DMS53 (cell line): Measurements from ENCODE around the gene ADGRE1.
A peak's percentile ranks its signal among the peaks of the same experiment; 100 is the strongest.
"Not testable (repeated sequence)": the region's sequence is repeated elsewhere in the genome, so short reads cannot be mapped to it uniquely, and the experiment has no call there.

Source experiments
- DNase-seq: peaks from one replicate; lab custom pipeline; 2025; lab: John Stamatoyannopoulos, UW

Gene ADGRE1, protein sequence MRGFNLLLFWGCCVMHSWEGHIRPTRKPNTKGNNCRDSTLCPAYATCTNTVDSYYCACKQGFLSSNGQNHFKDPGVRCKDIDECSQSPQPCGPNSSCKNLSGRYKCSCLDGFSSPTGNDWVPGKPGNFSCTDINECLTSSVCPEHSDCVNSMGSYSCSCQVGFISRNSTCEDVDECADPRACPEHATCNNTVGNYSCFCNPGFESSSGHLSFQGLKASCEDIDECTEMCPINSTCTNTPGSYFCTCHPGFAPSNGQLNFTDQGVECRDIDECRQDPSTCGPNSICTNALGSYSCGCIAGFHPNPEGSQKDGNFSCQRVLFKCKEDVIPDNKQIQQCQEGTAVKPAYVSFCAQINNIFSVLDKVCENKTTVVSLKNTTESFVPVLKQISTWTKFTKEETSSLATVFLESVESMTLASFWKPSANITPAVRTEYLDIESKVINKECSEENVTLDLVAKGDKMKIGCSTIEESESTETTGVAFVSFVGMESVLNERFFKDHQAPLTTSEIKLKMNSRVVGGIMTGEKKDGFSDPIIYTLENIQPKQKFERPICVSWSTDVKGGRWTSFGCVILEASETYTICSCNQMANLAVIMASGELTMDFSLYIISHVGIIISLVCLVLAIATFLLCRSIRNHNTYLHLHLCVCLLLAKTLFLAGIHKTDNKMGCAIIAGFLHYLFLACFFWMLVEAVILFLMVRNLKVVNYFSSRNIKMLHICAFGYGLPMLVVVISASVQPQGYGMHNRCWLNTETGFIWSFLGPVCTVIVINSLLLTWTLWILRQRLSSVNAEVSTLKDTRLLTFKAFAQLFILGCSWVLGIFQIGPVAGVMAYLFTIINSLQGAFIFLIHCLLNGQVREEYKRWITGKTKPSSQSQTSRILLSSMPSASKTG

DNA sequence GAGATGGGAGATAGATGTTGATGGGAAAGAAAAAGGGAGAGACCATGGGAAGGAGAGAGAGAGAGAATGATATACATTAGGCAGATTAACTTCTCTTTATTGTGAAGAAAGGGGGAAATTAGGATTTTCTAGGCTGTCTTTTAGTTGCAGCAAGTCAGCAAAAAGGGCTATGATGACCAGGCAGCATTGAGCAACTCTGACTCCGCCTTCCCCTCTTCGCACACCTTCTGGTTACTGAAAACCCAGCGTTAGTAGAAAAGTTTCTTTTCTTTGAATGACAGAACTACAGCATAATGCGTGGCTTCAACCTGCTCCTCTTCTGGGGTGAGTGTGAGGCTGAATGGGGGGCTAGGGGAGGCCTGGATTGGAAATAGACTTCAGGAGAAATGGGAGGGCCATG lies at the start of gene ADGRE1:
ADGRE1 (plus strand) TSS at position 264 of the 400 bp plus-strand sequence; CDS start at position 294, 30 bp downstream.
- no peak for DNase-seq

DNA sequence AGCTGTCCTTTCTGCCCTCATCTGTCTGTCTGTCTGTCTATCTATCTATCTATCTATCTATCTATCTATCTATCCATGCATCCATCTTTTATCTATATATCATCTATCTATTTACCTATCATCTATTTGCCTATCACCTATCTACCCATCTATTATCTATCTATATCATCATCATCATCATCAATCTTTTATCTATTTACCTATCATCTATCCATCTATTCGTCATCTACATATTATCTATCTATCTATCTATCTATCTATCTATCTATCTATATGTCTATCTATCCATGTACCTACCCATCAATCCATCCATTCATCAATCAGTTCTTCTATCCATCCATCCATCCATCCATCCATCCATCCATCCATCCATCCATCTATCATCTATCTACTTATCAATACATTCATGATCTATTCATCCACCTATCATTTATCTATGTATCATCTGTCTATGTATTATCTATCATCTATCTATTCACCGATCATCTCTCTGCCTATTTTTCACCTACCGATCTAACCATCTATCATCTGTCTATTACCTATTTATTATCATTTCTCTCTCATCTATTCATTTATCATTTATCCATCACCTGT lies 49.2 kb upstream of the ADGRE1 start:
- no peak for DNase-seq

DNA sequence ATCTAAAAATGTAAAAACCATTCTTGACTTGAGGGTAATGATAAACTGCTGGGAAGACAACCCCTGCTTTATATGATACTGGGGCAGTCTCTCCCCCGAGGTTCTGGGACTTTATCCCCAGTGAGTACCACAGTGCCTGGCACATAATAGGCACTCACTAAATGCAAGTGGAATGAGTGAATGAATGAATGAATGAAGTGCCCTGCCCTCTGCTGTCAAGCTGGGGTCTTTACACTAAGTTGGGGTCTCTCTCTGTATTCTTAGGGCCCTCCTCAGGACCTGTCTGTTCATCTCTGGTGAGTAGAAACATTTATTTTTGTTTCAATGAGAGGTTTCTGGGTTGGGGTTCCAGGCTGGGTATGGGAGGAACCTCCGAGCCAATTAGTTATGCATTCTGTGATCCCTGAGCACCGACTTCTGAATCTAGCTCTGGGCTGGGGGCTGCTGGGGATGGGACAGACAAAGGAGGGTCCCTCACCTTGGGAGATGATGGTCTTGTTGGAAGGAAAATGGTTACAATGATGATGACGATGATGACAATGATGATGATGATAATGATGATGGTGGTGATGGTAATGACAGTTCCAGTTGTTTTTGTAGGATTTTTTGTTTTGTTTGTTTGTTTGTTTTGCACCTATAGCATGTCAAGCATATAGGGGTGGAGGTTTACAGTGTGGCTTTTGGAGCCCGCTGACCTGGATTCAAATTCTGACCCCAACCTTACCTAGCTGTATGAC lies 44.3 kb upstream of the ADGRE1 start:
- DNase-seq, result no peak

DNA sequence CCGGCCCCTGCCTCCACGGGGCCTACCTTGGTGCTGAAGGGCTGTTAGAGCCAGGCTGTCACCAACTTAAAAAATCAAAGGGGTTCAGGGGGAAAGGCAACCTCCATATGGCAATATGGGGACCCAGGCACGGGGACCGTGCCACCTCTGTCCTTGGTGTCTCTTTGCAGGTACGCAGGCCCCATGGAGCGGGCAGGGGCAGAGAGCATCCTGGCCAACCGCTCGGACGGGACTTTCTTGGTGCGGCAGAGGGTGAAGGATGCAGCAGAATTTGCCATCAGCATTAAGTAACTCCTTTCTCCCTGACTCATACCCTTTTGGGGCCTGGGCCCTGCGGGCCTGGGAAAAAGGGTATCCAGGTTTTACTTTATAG lies 39.6 kb upstream of the ADGRE1 start:
- DNase-seq, result no peak

DNA sequence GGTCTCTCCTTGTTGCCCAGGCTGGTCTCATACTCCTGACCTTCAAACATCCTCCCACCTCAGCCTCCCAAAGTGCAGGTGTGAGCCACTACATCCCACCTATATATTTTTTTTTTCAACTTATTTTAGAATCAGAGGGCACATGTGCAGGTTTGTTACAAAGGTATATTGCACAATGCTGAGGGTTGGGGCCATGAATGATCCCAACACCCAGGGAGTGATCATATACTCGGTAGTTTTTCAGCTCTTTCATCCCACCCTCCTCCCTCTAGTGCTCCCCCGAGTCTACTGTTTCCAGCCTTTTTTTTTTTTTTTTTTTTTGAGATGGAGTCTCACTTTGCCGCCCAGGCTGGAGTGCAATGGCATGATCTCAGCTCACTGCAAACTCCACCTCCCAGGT lies 38.4 kb upstream of the ADGRE1 start:
- DNase-seq, result no peak

DNA sequence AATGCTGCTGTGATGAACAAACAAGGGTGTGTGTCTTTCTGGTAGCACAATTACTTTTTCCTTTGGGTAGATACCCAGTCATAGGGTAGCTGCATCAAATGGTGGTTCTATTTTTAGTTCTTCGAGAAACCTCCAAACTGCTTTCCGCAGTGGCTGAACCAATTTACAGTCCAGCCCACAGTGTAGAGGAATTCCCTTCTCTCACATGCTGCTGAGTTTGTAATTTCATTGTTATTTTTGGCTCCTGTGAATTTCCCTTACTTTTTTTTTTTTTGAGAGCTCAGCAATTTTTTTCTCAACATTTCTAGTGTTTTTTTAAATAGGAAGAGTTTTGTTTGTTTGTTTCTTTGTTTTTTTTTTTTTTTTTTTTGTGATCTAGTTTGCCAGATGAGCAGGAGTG lies 37.5 kb upstream of the ADGRE1 start:
- DNase-seq, result no peak

DNA sequence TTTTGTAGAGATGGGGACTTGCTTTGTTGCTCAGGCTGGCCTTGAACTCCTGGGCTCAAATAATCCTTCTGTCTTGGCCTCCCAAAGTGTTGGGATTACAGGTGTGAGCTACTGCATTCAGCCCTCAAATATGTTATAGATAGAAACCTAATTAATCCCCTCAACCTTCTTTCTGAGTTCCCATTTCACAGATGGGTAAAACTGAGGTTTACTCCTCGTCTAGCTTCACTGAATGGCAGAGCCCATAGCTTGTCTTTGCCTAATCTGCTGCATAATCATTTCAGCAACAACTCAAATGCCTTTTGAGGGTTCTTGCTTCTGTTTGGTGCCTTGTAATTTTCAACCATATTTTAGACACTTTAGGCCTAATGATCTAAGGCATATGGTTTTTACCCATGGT lies 36.0 kb upstream of the ADGRE1 start:
- no peak for DNase-seq

DNA sequence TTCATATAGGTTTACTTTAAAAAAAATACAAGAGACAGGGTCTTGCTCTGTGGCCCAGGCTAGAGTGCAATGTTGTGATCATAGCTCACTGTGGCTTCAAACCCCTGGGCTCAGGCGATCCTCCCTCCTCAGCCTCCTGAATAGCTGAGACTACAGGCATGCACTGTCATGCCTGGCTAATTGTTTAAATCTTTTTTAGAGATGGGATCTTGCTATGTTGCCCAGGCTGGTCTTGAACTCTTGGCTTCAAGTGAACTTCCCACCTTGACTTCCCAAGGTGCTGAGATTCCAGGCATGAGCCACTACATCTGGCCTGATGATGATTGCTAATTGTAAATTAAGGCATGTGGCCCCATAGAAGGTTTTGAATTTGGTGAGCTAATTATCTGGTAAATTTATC lies 35.4 kb upstream of the ADGRE1 start:
- no peak for DNase-seq

DNA sequence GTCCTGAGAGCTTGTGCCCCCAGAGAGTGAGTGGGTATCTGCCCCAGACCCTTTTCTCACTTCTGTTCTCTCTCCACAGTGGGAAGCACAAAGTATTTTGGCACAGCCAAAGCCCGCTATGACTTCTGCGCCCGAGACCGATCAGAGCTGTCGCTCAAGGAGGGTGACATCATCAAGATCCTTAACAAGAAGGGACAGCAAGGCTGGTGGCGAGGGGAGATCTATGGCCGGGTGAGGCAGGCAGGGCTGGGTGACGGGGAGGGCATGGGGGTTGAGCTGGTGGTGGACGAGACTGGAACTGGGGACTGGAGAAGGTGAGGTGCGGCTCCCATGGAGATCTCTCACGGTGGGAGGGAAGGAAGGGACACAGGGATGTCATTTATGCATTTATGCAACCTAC lies 33.5 kb upstream of the ADGRE1 start:
- DNase-seq, result no peak

DNA sequence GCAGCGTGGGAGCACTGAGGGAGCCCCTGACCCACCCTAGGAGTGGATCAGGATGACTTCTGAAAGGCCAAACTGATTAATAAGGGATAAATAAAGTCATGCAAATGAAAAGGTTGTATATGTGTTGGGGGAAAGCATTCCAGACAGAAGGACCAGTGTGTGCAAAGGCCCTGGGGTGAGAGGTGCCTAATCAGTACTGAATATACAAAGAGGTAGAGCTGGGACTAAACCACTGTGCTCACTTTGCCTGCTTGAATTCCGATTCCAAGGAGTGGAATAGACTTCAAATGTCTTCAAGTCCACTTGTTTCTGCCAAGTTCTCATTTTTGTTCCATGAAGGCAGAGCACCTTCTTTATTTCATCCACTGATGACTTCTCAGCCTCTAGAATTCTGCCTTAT lies 32.6 kb upstream of the ADGRE1 start:
- no peak for DNase-seq

DNA sequence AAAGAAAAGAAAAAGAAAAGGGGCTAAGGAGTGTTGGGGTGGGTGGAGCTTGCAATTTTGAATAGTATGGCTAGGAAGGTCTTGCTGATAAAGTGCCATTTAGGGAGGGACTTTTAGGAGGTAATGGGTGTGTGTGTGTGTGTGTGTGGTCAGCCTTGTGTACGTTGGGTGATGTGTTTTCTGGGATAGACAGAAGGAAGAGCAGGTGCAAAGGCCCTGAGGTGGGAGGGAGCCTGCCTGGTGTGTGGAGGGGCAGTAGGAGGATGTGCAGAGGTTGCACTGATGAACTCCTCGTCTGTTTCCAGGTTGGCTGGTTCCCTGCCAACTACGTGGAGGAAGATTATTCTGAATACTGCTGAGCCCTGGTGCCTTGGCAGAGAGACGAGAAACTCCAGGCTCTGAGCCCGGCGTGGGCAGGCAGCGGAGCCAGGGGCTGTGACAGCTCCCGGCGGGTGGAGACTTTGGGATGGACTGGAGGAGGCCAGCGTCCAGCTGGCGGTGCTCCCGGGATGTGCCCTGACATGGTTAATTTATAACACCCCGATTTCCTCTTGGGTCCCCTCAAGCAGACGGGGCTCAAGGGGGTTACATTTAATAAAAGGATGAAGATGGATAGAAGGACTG lies 30.5 kb upstream of the ADGRE1 start:
- no peak for DNase-seq

DNA sequence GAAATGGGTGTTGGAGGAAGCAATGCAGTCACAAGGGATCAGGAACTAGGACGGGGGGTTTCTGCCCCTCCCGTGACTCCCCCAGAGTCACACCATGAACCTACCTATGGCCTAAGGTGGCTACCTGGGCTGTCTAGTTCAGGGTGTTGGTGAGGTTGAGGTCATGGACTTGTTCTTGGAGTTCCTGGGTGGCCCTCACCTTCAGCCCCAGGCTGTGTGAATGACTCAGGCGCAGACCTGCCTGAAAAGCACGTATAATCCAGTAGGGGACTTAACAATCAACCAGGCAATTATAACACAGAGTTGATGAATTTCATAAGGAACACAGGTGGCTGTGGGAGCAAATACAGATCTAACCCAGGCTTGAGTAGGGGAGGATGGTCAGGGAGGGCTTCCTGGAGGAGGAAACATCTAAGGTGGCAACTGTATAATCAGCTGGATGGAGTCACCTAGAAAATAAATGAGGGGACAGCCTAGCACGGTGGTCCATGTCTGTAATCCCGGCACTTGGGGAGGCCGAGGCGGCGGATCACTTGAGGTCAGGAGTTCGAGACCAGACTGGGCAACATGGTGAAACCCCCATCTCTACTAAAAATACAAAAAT lies 25.6 kb upstream of the ADGRE1 start:
- no peak for DNase-seq

DNA sequence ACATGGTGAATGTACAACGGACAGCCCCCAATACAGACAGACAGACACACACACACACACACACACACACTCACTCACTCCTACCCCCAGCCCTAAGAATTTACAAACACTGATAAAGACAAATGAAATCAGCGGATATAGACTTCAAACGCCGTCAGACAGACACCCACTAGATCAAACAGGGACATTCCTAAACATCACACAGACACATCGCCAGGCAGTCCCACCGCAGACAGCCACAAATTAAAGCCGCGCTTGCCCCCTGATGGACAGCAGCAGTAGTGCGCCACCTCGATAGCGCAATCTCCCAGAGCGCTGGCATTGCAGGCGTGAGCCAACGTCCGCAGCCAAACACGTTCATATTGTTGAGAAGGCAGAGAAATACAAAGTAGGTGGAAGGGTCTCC lies 24.7 kb upstream of the ADGRE1 start:
- peak; percentile 63 for DNase-seq

DNA sequence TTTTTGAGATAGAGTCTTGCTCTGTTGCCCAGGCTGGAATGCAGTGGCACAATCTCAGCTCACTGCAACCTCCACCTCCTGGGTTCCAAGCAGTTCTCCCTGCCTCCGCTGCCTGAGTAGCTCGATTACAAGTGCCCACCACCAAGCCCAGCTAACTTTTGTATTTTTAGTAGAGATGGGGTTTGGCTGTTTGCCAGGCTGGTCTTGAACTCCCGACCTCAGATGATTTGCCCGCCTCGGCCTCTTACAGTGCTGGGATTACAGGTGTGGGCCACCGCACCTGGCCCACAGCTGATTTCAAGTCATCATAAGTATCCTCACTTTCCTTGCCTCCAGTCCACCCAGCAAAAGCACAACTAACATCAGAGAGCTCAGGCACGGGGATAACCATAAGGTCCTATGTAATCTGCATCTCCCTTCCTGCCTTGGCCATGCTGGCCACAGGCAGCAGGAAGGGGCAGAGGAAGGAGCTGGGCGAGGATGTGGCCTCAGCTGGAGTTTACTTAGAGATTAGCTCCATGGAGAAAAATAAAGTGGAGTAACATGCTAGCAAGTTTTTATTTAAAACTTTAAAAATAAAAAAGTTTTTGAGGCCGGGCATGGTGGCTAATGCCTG lies 22.9 kb upstream of the ADGRE1 start:
- no peak for DNase-seq

DNA sequence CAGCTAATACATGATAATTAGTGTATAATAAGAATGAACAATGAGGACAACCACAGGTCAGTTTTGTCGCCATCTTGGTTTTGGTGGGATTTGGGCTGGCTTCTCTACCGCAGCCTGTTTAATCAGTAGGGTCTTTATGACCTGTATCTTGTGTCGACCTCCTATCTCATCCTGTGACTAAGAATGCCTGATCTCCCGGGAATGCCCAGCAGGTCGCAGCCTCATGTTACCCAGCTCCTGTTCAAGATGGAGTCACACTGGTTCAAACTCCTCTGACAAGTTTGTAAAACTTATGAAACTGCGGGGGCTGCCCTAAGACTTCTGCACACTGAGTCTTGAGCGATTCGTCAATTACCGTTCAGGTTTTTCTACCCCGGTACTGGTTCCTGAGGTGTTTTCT lies 21.5 kb upstream of the ADGRE1 start:
- no peak for DNase-seq

DNA sequence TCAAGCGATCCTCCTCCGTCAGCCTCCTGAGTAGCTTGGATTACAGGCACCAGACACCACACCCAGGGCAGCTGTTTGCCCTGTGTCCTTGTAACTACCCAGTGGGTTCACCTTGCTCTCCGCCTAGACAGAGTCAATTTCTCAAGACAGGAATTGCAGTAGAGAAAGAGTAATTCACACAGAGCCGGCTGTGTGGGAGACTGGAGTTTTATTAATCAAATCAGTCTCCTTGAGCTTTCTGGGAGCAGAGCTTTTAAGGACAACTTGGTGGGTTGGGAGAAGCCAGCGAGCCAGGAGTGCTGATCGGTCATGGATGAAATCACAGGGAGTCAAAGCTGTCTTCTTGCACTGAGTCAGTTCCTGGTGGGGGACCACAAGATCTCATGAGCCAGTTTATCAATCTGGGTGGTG lies 20.6 kb upstream of the ADGRE1 start:
- no peak for DNase-seq

DNA sequence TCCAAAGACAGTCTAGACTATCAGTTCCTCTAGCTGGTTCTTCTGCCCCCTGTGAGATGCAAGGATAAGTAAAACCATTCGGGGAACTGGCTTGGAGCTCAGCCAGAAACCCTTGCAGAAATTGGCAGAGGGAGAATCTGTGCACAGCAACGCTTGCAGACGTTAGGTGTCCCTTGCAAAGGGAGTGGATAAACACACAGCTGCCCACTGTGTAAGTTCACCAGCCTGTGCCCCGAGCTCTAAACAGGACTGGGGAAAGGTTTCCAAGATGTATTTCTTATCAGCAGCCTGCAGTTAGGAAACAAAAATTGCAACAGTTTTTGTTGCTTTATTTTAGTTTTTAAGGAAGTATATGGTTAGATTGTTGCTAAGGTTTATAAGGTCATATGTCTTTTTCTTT lies 19.0 kb upstream of the ADGRE1 start:
- no peak for DNase-seq

DNA sequence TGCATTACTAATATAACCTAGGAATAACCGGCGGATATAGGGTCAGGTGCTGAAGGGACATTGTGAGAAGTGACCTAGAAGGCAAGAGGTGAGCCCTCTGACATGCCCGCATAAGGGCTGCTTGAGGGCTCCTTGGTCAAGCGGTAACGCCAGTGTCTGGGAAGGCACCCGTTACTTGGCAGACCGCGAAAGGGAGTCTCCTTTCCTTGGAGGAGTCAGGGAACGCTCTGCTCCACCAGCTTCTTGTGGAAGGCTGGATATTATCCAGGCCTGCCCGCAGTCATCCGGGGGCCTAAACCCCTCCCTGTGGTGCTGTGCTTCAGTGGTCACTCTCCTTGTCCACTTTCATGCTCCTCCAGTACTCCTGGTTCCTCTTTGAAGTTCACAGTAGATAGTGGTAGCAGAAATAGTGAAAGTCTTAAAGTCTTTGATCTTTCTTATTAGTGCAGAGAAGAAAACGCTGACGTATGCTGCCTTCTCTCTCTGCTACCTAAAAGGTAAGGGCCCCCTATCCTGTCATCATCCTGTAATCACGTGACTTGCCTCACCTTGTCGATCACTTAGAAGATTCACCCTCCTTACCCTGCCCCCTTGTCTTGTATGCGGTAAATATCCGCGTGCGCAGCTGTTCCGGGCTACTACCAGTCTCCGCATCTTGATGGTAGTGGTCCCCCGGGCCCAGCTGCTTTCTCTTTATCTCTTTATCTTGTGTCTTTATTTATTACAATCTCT lies 18.1 kb upstream of the ADGRE1 start:
- not testable (repeated sequence) for DNase-seq

DNA sequence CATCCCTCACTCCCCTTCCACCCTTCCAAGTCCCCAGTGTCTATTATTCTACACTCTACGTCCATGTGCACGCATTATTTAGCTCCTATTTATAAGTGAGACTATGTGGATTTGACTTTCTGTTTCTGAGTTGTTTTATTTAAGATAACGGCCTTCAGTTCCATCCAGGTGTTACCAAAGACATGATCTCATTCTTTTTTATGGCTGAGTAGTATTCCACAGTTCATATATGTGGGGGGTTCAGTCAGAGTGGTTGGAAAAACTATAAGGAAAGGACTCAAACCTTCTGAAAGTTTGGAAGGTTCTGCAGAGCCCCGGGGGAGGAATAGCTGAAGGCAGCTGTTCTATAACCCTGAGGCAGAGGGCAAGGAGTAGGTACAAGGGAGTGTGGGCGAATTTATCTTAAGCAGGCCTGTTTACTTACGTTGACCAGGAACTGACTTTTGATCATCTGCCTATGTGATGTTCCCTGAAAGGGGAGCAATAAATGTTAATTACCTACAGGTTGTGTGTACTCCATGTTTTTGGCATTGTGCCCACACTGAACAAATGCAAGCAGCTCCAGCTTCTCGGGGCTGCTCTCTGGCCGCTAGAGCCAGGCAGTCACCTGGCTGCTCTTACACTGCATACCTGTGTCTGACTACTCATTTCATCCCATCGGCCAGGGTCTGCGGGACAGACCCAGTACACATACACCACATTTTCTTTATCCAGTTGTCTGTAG lies 13.5 kb upstream of the ADGRE1 start:
- DNase-seq, result no peak
